Measurements from ENCODE around the gene PRSS36. TPM values are rescaled to one million over a fixed set of nuclear protein-coding genes. Genes with fewer than 3 reads are reported as not detected.
A peak's percentile ranks its signal among the peaks of the same experiment; 100 is the strongest.

Gene PRSS36
- total RNA-seq, 1 experiment from 2014 or later, result 1.3 TPM

DNA sequence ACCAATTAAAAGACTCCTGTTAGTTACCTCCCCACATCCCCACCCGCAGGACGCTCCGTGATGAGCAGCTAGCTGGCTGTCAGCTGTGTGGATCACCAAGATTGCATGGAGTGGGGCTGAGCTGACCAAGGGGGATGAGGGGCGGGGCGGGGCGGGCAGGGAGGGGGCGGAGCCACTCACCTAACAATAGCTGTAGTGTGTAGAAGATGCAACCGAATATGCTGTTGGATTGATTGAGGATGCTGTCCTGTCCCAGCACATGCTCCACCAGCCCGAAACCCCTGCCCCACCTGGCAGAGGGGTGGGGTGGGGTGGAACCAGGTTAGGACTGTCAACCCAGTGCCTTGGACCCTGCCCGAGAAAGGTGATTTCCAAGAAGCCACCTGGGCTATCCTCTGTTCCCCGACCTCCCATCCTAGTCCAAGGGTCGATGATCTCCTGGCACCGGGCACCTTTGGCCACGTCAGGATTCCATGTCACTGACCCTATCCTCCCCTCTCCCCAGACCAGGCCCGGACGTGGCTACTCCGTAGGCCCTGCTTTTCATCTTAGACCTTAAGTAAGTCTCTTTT, 56.6 kb downstream of the PRSS36 start:
- Mint-ChIP-seq H3K36me3 (peaks cover 12% of the 10 kb centered on the region), H3K4me1 (peaks cover 14% of the 10 kb centered on the region), H3K4me3 (peak overlapping the region; percentile 87), H3K27ac (no peak overlapping the region), H3K9me3 (0 out of 2 replicates have a peak, but pooled peaks cover 4% of the 10 kb centered on the region), H3K27me3 (ENCODE audit: low read depth) (peaks cover 1% of the 10 kb centered on the region; the same call in 1 of the 2 replicates)
- ATAC-seq, result peak; percentile 14
- peak; percentile 46 for DNase-seq (ENCODE audit: low spot score)
- ChIA-PET CTCF (interaction anchor here (0.6 to 3.2 kb wide), 11 partner anchors 19 to 240 kb away, joined by 3 to 24 read pairs (median 3); partner anchors contain the start of genes HSD3B7, KAT8, ZNF646 and ZNF668), POLR2A (interaction anchor here (0.6 to 1.6 kb wide), 3 partner anchors 19 to 63 kb away, joined by 3 to 5 read pairs (median 4); partner anchors contain the start of genes KAT8, ZNF646 and ZNF668)
- TF ChIP-seq FOXJ3 (CRISPR knock-in tag; IDR thresholded peaks at IDR 0.05; ENCODE audit: borderline replicate concordance), result no peak
- TF ChIP-seq GRHL2 (CRISPR knock-in tag; IDR thresholded peaks at IDR 0.05; ENCODE audit: insufficient replicate concordance, severe bottlenecking), result no peak
- TF ChIP-seq ZNF138 (CRISPR knock-in tag; conservative IDR thresholded peaks at IDR 0.05), result no peak
- no peak for TF ChIP-seq GTF2I (CRISPR knock-in tag; conservative IDR thresholded peaks at IDR 0.05)
- no peak for TF ChIP-seq NR2C2 (CRISPR knock-in tag; IDR thresholded peaks at IDR 0.05)

DNA sequence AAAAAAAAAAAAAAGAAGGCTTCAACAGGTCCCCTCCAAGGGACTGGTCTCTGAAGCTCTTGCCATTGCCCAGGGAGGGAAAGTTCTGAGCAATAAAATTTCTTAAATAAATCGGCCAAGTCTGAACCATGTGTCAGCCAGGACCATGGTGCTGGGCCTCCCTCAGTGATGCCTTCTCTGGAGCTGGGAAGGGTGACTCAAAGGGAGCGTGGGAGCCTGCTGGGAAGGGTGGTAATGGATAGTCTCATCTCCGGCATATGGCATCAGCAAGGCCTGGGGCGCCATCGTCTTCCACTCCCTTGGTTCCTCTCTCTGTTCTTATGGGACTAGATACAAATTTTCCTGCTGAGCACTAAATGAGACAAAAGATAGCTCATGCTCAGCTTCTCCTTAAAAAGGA, 57.5 kb downstream of the PRSS36 start:
- H3K4me3 Mint-ChIP-seq, result peak overlapping the region; percentile 41; the same call in 1 of the 2 replicates

More for the DNA sequence above, 57.5 kb downstream of the PRSS36 start:
- Mint-ChIP-seq H3K4me1 (peaks cover 14% of the 10 kb centered on the region), H3K36me3 (peaks cover 12% of the 10 kb centered on the region), H3K9me3 (0 out of 2 replicates have a peak, but pooled peaks cover 4% of the 10 kb centered on the region), H3K27me3 (ENCODE audit: low read depth) (no peaks in the 10 kb centered on the region), H3K27ac (no peak overlapping the region)
- no peak for TF ChIP-seq ZNF281 (CRISPR knock-in tag; IDR thresholded peaks at IDR 0.05)
- no peak for TF ChIP-seq ZNF671 (CRISPR knock-in tag; IDR thresholded peaks at IDR 0.05)
- TF ChIP-seq, protein P1, sequence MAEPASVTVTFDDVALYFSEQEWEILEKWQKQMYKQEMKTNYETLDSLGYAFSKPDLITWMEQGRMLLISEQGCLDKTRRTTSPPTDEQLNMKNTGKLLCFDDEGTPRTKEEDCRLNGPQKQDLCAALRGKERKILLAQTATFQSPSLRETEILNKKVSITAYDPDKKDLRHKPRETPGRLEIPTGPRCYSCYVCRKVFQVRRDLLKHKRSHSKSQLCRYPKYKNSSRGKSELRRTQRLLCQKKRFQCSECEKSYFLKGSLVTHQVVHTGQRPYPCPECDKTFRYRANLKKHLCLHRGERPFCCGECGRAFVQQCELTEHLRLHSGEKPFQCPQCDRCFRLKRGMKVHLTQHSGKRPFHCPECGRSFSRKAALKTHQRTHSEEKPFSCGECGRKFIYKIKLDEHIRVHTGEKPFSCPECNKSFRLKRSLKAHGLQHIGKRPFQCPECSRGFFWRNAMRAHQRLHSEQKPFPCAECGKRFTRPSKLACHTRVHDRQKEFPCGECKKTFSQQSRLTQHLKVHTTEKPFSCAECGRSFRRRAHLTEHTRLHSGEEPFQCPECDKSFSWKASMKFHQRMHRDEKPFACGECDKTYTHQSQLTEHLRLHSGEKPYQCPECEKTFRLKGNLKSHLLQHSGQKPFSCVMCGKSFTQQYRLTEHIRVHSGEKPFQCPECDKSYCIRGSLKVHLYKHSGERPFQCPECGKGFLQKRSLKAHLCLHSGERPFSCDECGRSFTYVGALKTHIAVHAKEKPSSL (CRISPR knock-in tag; conservative IDR thresholded peaks at IDR 0.05), result no peak
- TF ChIP-seq ARID4B (CRISPR knock-in tag; IDR thresholded peaks at IDR 0.05; ENCODE audit: borderline replicate concordance), result no peak
- TF ChIP-seq FOXK1 (CRISPR knock-in tag; IDR thresholded peaks at IDR 0.05), result no peak
- no peak for TF ChIP-seq ATF6 (CRISPR knock-in tag; IDR thresholded peaks at IDR 0.05)
- TF ChIP-seq ZNF423 (CRISPR knock-in tag; IDR thresholded peaks at IDR 0.05), result no peak
- ChIA-PET POLR2A (interaction anchor here (0.7 to 1.6 kb wide), 3 partner anchors 18 to 108 kb away, joined by 3 to 4 read pairs (median 4); partner anchors contain the start of genes KAT8, ZNF646 and ZNF668), CTCF (interaction anchor here (0.7 to 3.2 kb wide), 8 partner anchors 19 to 368 kb away, joined by 3 to 24 read pairs (median 3); partner anchors contain the start of genes HSD3B7, KAT8, ZNF646 and ZNF668)
- ATAC-seq, result no peak
- no peak for DNase-seq (ENCODE audit: low spot score)
